ENCODE data around the gene OR52N5.

- no peak for TF ChIP-seq CTCF (IDR thresholded peaks at IDR 0.05 in 4 of 5, conservative IDR thresholded peaks at IDR 0.05 in 1 of 5)
- no peak for TF ChIP-seq POLR2A (IDR thresholded peaks at IDR 0.05)
Measured at GRCh38 chr11:5738431-5738830, 44.7 kb downstream of the OR52N5 start.
